Measurements from ENCODE around the gene CTNNA3.

DNA sequence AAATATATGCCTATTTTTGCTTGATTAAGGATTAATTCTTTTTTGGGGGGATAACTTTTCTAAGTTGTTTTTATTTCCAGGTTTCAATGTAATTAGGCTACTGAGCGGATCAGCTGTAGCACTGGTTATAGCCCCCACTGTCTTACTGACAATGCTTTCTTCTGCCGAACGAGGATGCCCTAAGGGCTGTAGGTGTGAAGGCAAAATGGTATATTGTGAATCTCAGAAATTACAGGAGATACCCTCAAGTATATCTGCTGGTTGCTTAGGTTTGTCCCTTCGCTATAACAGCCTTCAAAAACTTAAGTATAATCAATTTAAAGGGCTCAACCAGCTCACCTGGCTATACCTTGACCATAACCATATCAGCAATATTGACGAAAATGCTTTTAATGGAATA lies 769.2 kb downstream of the CTNNA3 start:
- TF ChIP-seq CTCF (conservative IDR thresholded peaks at IDR 0.05 in 1 of 2, IDR thresholded peaks at IDR 0.05 in 1 of 2; ENCODE audit: extremely low read depth in 1 of 2, insufficient read depth in 1 of 2, low read depth in 1 of 2, low read length in 2 of 2) (no peak), EZH2 (IDR thresholded peaks at IDR 0.05; ENCODE audit: borderline replicate concordance, low read length) (no peak)

Data from mammary epithelial cell (primary cell).